IPS DF 19.7 (cell line): Measurements from ENCODE around the gene ZSCAN5A.
"Not testable (repeated sequence)": the region's sequence is repeated elsewhere in the genome, so short reads cannot be mapped to it uniquely, and the experiment has no call there.

Experiments used
- DNase-seq: peaks from one replicate; pipeline ENCODE4 v3.0.0-alpha.2; 2013; ENCODE audit warnings: low read depth, low spot score

The ZSCAN5A gene

DNA sequence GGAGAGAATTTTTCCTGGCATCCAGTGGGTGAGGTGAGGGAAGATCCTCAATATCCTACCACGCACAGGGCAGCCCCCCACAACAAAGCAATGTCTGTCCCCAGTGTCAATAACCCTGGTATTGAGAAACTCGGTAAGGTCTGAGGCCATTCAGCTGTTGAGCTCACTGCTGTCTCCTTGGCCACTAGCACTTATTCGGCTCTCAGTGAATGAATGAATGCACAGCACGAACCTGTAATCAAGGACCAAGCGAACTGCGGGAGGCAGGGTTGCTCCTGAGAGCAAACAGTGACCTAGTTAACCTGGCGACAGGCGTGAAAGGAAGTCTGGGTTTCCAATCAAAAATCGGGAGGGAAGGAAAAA is 640 bp downstream of the ZSCAN5A start:
- DNase-seq, result no peak

DNA sequence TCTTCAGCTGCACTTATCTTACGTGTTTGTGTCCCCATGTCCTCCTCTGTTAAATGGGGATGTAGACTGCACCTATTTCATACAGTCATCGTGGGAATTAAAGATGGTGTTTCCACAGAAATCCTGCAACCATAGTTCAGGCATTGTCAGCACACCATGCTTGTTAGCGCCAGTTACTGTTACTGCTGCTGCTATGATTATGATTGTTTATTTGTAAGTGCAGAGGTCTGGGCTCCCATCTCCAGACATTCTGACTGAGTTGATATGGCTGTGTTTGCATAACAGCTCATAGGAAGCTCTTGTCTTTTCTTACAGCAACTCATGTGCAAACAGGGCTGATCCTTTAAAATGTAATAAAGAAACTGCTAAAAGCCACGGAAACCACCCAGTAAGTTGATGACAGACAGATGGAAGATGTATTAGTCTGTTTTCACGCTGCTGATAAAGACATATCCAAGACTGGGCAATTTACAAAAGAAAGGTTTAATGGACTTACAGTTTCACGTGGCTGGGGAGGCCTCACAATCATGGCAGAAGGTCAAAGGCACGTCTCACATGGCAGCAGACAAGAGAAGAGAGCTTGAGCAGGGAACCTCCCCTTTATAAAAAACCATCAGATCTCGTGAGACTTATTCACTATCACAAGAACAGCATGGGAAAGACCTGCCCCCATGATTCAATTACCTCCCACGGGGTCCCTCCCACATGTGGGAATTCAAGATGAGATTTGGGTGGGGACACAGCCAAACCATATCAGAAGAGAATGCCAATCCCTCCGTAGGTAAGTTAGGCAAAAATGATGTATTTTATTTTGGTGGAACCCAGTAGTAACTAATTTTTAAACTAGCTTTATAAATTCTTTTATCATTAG is 1.6 kb downstream of the ZSCAN5A start:
- no peak for DNase-seq

DNA sequence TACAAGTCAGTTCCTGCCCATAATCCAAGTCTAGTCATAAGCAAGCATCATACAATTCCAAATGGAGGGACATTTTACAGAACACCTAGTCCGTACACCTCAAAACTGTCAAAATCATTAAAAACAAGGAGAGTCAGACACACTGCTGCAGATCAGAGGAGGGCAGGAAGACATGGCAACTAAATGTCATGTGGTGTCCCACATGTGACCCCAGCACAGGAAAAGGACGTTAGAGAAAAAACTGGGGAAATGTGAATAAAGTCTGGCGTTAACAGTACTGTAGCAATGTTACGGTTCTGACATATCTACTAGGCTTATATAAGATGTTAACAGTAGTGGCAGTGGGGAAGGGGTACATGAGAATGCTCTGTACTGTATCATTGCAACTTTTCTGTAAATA is 2.3 kb downstream of the ZSCAN5A start:
- no peak for DNase-seq

DNA sequence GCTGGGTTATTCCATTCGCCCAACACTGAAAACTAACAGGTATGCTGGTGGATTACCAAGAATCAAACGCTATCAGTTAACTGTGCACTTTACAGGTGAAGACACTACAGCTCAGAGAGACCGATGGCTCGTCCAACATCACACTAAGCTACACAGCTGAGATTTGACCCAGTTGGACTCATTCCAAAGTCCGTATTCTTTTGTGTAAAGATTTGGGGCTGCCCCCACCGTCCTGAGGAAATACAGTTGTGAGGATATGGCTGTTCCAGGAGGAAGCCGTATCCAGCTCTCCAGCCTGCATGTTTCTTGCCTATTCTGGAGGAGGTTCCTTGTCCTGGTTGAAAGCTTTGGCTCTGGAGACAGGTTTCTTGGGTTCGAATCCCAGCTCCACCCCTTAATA is 4.2 kb downstream of the ZSCAN5A start:
- DNase-seq, result no peak

DNA sequence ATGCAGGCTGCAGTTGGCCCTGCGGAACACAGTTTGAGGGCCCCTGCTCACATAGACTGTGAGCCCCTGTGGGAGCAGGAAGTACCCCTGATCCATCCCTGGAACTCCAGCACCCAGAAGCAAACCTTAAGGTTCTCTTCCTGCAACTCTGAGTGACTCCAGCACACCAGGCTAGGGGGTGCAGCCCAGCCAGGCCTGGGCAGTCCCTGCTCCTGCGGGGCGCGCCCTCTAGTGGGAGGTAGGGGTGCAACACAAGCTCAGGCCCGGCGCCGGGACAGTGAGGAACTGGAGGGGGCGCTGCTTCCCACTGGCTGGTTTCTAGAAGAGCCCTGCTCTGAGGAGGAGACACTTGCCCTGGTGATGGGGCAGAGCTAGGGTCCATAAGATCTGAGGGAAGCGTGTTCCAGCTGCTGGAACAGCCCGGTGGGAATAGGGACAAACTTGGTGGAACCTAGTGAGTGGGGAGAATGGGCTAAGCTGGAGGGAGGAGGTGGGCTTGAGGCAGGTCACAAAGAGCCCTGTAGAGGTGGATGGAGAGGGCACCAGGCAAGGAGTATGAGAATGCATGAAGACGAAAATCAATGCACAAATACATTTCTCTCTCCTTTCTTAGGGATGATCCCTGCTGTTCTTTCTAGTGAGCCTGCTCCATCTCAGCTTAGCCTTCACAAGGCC is 5.0 kb downstream of the ZSCAN5A start:
- no peak for DNase-seq

DNA sequence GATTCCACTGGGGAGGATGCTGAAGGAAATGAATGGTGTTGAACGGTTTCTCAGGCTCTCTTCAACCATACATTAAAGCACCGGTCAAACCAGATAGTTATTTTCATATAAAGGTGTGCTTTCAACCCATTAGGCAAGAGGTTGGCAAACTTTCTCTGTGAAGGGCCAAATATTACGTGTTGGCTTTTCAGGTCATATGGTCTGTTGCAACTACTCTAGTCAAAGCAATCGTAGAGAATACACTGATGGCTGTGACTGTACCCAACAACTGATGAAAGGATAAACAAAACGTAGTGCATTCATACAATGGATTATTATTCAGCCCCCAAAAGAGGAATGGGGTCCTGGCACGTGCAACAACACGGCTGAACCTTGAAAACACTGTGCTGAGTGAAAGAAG is 5.8 kb downstream of the ZSCAN5A start:
- DNase-seq, result no peak

DNA sequence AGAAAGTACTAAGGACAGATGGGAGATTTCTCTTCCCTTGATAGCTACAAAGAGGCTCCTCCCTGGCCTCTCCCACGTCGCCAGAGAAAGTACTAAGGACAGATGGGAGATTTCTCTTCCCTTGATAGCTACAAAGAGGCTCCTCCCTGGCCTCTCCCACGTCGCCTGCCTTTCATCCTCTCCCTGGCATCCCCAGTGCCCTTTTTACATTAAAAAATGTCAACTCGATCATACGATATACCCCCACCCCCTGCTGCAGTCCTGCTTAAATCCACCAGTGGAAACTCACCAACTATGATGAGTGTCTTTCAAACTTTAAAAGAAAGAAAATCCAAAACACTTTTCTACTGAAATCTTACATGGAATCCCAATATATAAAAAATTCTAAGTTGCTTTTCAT is 7.6 kb downstream of the ZSCAN5A start:
- DNase-seq, result not testable (repeated sequence)

DNA sequence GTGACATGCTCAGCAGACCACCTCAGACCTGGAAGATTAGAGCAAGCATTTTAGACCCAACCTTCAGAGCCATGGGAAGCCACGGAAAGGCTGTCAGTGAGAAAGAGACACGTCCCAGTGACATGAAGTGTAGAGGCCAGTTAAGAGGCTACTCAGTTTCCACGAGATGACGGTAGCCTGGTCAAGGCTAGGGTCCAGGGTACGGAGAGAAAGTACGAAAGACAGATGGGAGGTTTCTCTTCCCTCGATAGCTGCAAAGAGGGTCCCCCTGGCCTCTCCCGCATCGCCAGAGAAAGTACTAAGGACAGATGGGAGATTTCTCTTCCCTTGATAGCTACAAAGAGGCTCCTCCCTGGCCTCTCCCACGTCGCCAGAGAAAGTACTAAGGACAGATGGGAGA is 8.6 kb downstream of the ZSCAN5A start:
- no peak for DNase-seq

DNA sequence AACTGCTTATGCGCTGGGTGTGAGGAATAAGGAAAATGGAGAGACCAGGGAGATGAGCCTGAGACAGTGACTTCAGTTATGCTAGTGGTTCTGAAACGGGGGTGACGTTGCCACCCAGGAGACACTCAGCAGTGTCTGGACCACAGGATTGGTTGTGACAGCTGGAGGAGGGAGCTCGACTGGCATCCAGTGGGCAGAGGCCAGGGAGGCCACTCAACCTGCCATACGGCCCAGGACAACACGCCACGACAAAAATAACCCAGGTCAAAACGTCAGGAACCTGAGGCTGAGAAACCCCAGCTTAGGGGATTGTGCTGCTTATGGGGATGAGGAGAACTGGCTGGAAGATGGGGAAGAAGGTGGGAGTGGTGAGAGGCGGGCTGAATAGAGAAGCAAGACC is 10.4 kb downstream of the ZSCAN5A start:
- DNase-seq, result no peak

DNA sequence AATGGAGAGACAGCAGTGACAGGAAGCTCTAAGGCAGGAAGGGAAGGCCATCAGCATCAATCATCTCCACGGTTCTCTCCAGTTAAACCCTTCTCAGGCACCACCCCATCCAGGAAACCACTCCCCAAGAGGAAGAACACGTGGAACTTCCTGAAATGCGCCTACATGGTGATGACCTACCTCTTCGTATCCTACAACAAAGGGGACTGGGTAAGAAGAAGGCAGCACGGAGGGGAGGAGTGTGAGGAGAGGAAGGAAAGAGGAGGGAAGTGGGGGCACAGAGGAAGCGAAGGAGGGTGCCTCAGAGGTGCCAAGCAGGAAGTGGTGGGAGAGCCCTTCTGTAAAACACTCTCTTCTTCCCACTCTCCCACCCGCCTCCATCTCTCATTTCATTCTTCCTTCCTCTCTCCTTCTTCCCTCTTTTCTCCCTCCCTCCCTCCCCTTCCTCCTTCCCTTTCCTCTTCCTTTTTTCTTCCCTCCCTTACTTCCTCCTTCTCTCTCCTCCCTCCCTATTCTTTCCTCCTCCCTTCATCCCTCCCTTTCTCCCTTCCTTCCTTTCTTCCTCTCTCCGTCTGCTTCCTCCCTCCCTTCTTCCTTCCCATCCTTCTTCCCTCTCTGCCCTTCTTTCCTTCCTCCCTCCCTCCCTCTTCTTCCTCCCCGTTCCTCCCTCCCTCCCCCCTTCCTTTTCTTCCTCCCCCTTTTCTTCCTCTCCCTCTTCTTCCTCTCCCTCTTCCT is 12.6 kb downstream of the ZSCAN5A start:
- DNase-seq, result no peak

DNA sequence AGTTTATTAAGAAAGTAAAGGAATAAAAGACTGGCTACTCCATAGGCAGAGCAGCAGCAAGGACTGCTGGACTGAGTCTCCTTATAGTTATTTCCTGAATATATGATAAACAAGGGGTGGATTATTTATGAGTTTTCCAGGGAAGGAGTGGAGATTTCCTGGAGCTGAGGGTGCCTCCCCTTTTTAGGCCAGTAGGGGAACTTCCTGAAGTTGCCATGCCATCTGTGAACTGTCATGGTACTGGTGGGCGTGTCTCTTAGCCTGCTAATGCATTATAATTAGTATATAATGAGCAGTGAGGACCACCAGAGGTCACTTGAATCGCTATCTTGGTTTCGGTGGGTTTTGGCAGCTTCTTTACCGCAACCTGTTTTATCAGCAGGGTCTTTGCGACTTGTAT is 13.5 kb downstream of the ZSCAN5A start:
- DNase-seq, result no peak

DNA sequence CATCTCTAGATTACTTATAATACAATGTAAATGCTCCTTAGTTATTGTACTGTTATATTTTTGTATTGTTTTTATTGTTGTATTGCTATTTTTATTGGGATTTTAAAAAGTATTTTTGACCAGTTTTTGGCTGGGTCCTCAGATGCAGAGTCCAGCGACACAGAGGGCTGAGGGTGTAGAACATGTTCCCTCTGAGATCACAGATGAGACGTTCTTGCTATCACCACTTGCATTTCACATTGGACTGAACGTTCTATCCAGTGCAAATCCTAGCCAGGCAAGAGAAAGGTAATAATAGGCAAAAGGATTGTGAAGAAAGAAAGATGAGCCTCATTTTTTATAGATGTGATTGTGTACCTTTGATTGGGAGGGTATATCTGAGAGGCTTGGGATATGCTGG is 15.0 kb downstream of the ZSCAN5A start:
- DNase-seq, result no peak

DNA sequence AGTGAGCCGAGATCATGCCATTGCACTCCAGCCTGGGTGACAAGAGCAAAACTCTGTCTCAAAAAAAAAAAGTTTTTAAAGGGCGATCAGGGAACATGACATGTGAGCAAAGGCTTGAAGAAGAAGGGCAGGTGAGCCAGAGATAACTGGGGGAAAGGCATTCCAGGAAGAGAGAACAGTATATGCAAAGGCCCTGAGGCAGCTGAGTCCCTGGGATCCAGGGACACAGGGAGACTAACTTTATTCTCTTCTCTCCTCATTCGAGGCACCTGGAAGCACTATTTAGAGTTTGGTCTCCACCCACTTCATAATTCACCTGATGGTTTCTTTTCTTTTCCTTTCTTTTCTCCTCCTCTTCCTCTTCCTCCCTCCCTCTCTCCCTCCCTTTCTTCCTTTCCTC is 17.6 kb downstream of the ZSCAN5A start:
- no peak for DNase-seq

DNA sequence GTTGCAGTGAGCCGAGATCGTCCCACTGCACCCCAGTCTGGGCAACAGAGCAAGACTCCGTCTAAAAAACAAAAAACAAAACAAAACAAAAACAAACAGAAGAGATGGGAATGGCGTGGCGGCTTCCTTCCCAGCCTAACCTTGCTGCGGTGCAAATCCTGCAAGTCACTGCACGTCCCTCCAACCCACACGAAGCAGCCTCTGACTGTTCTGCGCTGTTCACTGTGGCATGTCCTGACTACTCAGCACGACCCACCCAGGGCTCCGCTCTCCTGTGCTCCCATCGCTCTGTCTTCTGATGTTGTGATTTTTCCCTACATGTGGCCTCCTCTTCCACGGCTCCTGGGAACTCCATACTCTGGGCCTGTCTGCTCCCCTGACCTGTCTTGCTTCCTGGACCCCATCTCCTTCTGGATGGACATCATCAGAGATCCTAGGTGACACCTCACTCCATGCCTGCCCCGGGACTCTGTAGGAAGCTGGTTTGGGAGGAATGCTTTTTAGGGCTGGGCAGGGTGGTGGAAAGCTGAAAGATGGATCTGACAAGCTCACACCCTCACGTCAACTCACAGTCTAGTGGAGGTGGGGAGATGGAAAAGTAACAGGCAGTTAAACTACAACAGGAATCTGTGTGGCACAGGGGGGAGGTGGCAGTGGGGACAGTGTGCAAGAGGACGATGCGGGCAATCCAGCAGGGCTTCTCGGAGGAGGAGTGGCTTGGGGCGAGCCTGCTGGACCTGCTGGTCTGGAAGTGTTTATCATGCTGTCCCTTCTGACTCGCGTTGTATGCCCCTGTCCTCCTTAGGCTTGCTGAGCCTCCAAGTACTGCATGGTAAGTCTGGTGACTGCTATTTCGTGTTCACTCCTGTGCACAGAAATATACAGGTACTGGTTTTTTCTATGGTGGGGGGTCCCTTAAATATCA is 18.8 kb downstream of the ZSCAN5A start:
- DNase-seq, result no peak

DNA sequence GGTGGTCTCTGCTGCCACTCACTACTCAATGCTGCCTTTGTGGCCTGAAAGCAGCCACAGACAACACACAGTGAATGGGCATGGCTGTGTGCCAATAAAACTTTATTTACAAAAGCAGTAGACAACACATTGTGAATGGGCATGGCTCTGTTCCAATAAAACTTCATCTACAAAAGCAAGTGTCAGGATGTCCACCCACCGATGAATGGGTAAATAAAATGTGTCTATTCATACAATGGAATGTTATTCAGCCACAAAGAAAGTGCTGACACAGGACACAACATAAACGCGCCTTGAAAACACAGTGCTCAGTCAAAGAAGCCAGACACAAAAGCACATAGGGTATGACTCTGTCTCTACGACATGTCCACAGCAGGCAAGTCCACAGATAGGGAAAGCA is 20.1 kb downstream of the ZSCAN5A start:
- no peak for DNase-seq

DNA sequence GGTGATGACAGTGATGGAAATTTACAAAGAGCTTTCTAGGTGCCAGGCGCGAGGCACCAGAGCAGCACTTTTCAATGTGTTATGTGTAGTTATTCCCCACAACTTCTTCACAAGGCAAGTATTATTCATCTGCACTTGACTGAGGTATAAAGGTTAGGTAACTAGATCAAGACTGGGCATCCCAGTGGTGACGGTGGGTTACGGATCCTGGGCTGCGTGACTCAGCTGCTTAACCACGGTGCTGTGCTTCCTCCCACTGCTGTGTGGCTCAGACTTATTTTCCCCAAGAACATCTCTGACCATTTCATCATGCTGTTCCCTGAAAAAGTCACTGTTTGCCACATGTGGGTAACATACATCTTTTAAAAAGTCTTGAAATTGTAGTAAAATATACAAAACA is 22.8 kb downstream of the ZSCAN5A start:
- no peak for DNase-seq

DNA sequence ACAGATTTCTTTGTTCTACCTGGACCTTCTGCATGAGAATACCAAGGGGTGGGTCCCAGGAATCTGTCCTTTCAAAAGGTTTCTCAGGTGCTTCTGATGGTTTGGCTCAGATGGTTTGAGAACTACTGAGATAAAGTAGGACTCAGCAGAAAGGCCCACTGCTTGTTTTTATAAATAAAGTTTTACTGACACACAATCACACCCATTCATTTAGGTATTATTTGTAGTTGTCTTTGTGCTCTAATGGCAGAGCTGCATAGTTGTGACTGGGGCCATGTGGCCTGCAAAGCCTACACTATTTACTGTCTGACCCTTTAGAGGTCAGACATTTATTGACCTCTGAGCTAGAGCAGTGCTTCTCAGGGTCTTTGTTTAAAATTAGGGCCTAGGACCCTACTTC is 24.5 kb downstream of the ZSCAN5A start:
- DNase-seq, result no peak

DNA sequence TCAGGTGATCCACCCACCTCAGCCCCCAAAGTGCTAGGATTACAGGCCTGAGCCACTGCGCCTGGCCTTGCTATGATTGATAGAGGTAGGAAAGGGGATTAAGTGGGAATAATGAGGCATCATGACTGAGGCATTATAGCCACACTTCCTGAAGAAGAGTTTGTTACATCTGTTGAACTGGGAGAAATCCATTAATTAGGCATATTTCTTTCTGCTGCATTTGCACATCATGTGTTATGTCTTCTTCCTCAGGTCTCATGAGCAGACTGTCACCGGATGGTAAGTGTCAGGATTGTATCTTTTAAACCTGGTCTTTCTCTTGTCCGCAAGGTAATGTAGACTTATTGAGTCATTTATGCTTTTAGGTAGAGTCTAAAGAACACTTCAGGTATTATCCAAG is 29.9 kb downstream of the ZSCAN5A start:
- no peak for DNase-seq

DNA sequence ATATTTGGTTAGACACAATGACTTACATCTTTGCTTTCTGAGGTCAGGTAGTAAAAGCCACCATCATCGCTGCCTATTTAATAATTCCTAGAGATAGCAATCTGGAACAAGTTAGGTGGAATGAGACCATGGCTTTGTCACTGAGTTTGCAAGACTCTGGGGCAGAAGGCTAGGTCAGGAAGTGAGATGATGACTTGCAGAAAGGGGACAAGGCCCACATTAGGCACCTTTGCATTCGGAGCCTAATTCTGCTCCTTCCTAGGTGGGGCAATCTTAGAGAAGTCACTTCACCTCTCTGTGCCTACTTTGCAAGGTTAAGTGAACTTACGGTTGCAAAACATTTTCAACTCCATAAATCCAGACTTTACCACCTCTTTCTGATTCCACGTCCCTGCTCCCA is 31.8 kb downstream of the ZSCAN5A start:
- no peak for DNase-seq

DNA sequence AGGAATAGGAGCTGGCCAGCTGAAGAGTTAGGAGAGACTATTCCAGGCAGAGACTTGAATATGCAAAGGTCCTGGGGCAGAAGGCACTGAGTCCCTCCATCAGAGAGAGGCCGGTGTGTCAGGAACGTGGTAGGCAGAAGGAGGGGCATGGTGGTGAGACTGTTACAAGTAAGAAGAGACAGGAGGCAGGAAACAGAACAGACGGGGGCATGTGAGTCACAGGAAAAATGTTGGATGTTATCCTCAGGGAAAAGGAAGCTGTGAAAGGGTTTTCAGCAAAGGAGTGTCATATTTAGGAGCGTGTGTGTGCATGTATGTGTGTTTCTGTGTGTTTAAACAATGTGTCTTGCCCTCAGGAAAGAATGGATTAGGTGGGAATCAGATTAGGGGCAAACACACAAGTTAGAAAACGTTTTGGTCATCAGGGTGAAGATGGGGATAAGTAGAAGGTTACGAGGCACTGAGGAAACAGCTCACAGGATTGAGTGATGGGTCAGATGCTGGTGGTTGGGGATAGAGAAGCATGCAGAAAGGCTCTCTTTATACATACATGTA is 41.0 kb downstream of the ZSCAN5A start:
- DNase-seq, result no peak

DNA sequence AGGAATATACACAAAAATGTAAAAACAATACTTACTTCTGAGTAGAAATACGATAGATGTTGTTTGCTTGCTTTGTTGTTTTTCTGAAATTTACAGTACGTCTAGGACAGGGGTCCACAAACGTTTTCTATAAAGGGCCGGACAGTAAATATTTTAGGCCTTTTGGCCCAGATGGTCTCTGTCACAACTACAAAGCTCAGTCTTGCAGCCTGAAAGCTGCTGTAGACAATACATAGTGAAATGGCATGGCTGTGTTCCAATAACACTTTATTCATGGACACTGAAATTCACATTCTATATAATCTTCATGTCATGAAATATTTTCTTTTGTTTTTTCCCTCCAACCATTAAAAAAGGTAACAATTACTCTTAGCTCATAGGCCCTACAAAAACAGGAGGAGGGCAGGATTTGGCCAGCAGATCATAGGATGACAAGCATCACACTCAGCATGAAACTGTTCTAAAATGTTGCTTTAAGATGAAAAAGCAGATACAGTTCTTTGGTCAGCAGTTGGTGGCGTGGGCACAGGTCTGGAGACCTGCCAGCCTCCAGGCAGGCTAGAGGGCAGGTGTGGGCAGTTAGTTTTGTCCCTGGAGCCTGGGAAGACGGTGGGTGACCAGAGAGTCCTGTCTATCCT is 42.4 kb downstream of the ZSCAN5A start, which contains the start of gene EDDM13:
Gene EDDM13, plus strand, starts transcription at position 588 of the 638 bp plus-strand sequence. CDS start 87 bp downstream, outside the sequence.
- DNase-seq, result no peak
